ENCODE measurements around the gene PPA1.

- TF ChIP-seq, protein P1, sequence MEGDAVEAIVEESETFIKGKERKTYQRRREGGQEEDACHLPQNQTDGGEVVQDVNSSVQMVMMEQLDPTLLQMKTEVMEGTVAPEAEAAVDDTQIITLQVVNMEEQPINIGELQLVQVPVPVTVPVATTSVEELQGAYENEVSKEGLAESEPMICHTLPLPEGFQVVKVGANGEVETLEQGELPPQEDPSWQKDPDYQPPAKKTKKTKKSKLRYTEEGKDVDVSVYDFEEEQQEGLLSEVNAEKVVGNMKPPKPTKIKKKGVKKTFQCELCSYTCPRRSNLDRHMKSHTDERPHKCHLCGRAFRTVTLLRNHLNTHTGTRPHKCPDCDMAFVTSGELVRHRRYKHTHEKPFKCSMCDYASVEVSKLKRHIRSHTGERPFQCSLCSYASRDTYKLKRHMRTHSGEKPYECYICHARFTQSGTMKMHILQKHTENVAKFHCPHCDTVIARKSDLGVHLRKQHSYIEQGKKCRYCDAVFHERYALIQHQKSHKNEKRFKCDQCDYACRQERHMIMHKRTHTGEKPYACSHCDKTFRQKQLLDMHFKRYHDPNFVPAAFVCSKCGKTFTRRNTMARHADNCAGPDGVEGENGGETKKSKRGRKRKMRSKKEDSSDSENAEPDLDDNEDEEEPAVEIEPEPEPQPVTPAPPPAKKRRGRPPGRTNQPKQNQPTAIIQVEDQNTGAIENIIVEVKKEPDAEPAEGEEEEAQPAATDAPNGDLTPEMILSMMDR (IDR thresholded peaks at IDR 0.05 in 2 of 3, conservative IDR thresholded peaks at IDR 0.05 in 1 of 3; ENCODE audit: borderline replicate concordance in 1 of 3, insufficient read depth in 1 of 3, low read depth in 2 of 3, low read length in 2 of 3), result no peak
- TF ChIP-seq CEBPB (IDR thresholded peaks at IDR 0.05; ENCODE audit: low read depth) (no peak), ZFX (IDR thresholded peaks at IDR 0.05) (no peak), POLR2A (IDR thresholded peaks at IDR 0.05; ENCODE audit: borderline replicate concordance, extremely low read depth, insufficient read depth, insufficient read length) (no peak), ATF3 (IDR thresholded peaks at IDR 0.05) (no peak), POLR2AphosphoS5 (IDR thresholded peaks at IDR 0.05; ENCODE audit: low read depth, low read length) (no peak), ZNF274 (IDR thresholded peaks at IDR 0.05; ENCODE audit: low read depth, low read length) (no peak), REST (IDR thresholded peaks at IDR 0.05; ENCODE audit: low read depth) (no peak), EZH2 (IDR thresholded peaks at IDR 0.05) (no peak), EZH2phosphoT487 (IDR thresholded peaks at IDR 0.05; ENCODE audit: borderline replicate concordance) (no peak), RAD21 (IDR thresholded peaks at IDR 0.05; ENCODE audit: low read depth) (no peak), SRF (IDR thresholded peaks at IDR 0.05; ENCODE audit: low read depth) (no peak), YY1 (IDR thresholded peaks at IDR 0.05; ENCODE audit: extremely low read depth, insufficient replicate concordance, low read depth, low read length) (no peak)
- TF ChIP-seq, protein P2, sequence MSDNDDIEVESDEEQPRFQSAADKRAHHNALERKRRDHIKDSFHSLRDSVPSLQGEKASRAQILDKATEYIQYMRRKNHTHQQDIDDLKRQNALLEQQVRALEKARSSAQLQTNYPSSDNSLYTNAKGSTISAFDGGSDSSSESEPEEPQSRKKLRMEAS (IDR thresholded peaks at IDR 0.05), result no peak
These were observed 42.6 kb downstream of the PPA1 start for GRCh38 chr10:70190581-70190980.

All from HCT116 (cell line).